HepG2 (cell line): ENCODE data around the gene PAM16. TPM values are rescaled to one million over a fixed set of nuclear protein-coding genes. Genes with fewer than 3 reads are reported as not detected.

Experiments
- AKAP8 ChIP-seq: sonication (generic); formaldehyde crosslinking; IDR thresholded peaks from 2 replicates; pipeline ENCODE4 v1.5.1; 2020; ENCODE audit warnings: mild to moderate bottlenecking, missing genetic modification reagents
- SAP130 ChIP-seq: IDR thresholded peaks from 2 replicates; pipeline ENCODE4 v1.6.1; 2016; ENCODE audit warnings: low read depth
- ZFY ChIP-seq: sonication (generic); formaldehyde crosslinking; IDR thresholded peaks from 2 replicates; pipeline ENCODE4 v1.4.0; 2020; ENCODE audit warnings: missing genetic modification reagents
- ZNF274 ChIP-seq: sonication (generic); formaldehyde crosslinking; IDR thresholded peaks from 2 replicates; pipeline ENCODE4 v1.5.1; 2020; ENCODE audit warnings: mild to moderate bottlenecking, missing genetic modification reagents
- polyA plus RNA-seq, 8 experiments: library from polyadenylated mRNA; depleted of rRNA in 3 of 8; stranded (reverse) in 7 of 8; unstranded in 1 of 8; fragments of >200 nt; fragmentation: Illumina TruSeq in 4 of 8; extraction: Trizol in 4 of 8; gene quantifications; 2 replicates each; pipeline versions ENCODE4 v1.2.1 to v1.2.3, GENCODE V29; 2011 to 2016; ENCODE audit warnings: low read depth in 4 of 8, missing spikeins in 1 of 8, mixed read lengths in 1 of 8; ENCODE audit not compliant: insufficient read depth in 1 of 8
- total RNA-seq, 5 experiments: library from RNA; depleted of rRNA; stranded (reverse); fragments of >200 nt; fragmentation: Illumina TruSeq; extraction: Trizol; gene quantifications; 2 replicates each; pipeline ENCODE4 v1.2.3, GENCODE V29; 2016; ENCODE audit warnings: low read depth in 1 of 5
- TF ChIP-seq, protein P1 (sequence below): sonication (generic); formaldehyde crosslinking; IDR thresholded peaks from 2 replicates; pipeline ENCODE4 v1.5.1; 2020; ENCODE audit warnings: mild to moderate bottlenecking, missing genetic modification reagents, moderate library complexity
- TF ChIP-seq, protein P2 (sequence below): sonication (generic); formaldehyde crosslinking; IDR thresholded peaks from 2 replicates; pipeline ENCODE4 v1.5.1; 2020; ENCODE audit warnings: mild to moderate bottlenecking, moderate library complexity, missing genetic modification reagents

The PAM16 gene
- total and polyA plus RNA-seq, 2 of the 13 experiments (the other 11 are each of a cell fraction or from before 2014, with no cell fraction given): 51.5 to 51.8 TPM

DNA sequence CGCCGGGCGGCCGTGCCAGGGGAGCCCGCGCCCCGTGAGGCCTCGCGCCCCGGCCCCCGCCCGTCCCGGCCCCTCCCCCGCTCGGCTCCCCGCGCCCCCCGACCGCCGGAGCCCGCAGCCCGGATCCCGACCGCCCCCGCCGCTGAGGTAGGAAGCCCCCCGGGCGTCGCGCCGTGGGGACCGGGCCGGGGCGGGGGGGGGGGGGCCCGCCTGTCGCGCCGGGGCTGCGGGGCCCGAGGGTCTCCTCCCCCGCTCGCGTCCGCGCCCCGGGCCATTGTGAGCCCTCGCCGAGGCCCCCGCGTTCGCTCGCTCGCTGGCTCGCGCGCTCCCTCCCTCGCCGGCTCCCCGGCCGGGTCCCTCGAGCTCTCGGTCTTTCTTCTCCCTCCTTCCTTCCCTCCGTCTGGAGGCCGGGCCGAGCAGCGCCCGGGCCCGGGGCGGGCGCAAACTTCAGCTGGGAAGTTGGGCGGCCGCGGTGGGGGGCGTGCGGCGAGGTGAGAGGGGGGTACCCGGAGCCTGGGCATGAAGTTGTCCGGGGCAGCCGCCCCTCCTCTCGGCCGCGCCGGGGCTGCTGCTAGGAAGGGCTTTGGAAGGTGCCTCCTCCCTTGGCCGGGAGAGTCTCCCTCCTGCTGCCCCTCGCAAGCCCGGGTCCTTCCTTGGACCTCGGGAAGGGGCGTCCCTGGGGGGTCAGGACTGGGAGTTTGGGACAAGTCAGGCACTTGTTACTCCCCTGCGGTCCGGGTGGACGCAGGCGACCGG lies 34.8 kb downstream of the PAM16 start (continued):
- TF ChIP-seq, protein P1, sequence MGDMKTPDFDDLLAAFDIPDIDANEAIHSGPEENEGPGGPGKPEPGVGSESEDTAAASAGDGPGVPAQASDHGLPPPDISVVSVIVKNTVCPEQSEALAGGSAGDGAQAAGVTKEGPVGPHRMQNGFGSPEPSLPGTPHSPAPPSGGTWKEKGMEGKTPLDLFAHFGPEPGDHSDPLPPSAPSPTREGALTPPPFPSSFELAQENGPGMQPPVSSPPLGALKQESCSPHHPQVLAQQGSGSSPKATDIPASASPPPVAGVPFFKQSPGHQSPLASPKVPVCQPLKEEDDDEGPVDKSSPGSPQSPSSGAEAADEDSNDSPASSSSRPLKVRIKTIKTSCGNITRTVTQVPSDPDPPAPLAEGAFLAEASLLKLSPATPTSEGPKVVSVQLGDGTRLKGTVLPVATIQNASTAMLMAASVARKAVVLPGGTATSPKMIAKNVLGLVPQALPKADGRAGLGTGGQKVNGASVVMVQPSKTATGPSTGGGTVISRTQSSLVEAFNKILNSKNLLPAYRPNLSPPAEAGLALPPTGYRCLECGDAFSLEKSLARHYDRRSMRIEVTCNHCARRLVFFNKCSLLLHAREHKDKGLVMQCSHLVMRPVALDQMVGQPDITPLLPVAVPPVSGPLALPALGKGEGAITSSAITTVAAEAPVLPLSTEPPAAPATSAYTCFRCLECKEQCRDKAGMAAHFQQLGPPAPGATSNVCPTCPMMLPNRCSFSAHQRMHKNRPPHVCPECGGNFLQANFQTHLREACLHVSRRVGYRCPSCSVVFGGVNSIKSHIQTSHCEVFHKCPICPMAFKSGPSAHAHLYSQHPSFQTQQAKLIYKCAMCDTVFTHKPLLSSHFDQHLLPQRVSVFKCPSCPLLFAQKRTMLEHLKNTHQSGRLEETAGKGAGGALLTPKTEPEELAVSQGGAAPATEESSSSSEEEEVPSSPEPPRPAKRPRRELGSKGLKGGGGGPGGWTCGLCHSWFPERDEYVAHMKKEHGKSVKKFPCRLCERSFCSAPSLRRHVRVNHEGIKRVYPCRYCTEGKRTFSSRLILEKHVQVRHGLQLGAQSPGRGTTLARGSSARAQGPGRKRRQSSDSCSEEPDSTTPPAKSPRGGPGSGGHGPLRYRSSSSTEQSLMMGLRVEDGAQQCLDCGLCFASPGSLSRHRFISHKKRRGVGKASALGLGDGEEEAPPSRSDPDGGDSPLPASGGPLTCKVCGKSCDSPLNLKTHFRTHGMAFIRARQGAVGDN (CRISPR knock-in tag): peak; percentile 17; the same call in 1 of the 2 replicates
- peak; percentile 16; the same call in 1 of the 2 replicates for TF ChIP-seq ZFY (CRISPR knock-in tag)
- TF ChIP-seq AKAP8 (CRISPR knock-in tag): 0 out of 2 replicates have a peak, but pooled peaks have one; percentile 41
- TF ChIP-seq SAP130 (CRISPR knock-in tag): 0 out of 2 replicates have a peak, but pooled peaks have one; percentile 15
- TF ChIP-seq ZNF274 (CRISPR knock-in tag): 0 out of 2 replicates have a peak, but pooled peaks have one; percentile 40
- TF ChIP-seq, protein P2, sequence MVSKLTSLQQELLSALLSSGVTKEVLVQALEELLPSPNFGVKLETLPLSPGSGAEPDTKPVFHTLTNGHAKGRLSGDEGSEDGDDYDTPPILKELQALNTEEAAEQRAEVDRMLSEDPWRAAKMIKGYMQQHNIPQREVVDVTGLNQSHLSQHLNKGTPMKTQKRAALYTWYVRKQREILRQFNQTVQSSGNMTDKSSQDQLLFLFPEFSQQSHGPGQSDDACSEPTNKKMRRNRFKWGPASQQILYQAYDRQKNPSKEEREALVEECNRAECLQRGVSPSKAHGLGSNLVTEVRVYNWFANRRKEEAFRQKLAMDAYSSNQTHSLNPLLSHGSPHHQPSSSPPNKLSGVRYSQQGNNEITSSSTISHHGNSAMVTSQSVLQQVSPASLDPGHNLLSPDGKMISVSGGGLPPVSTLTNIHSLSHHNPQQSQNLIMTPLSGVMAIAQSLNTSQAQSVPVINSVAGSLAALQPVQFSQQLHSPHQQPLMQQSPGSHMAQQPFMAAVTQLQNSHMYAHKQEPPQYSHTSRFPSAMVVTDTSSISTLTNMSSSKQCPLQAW: no peak
- TF ChIP-seq, all 625 proteins: peak for 9
